Measurements from ENCODE around the gene NCAPH2.

NCAPH2 gene

GRCh38 chr22:50507991-50508884, at the start of gene NCAPH2:
Gene NCAPH2, plus strand, starts transcription at chr22:50508224. Its CDS starts 114 bp downstream, at chr22:50508338.
- no peak for TF ChIP-seq CTCF (IDR thresholded peaks at IDR 0.05; ENCODE audit: low read depth, low read length, missing control alignments)
- in situ Hi-C loops (cut with HindIII; ENCODE audit: low pct_ligation_motif_present, low sequenced_read_pairs): no loop called here

GRCh38 chr22:50459016-50459415, 49.0 kb upstream of the NCAPH2 start:
- TF ChIP-seq CTCF (IDR thresholded peaks at IDR 0.05; ENCODE audit: low read depth, low read length, missing control alignments): no peak

More at GRCh38 chr22:50507991-50508884, at the start of gene NCAPH2:
- peaks cover 16% of the 10 kb centered on the region for H3K36me3 ChIP-seq (replicated peaks)
- no peaks in the 10 kb centered on the region for H3K27me3 ChIP-seq (replicated peaks)
- peak within 1 kb of the TSS; percentile 98 for H3K4me3 ChIP-seq (ENCODE audit: low read depth, low read length)
- H3K27ac ChIP-seq: peak within 1 kb of the TSS; percentile 63
- peak; percentile 88 for DNase-seq

GRCh38 chr22:50459496-50460140, 48.4 kb upstream of the NCAPH2 start:
- peaks cover 75% of the 10 kb centered on the region for H3K36me3 ChIP-seq (replicated peaks)
- in situ Hi-C loops (cut with HindIII; ENCODE audit: low pct_ligation_motif_present, low sequenced_read_pairs): no loop called here

More at GRCh38 chr22:50459016-50459415, 49.0 kb upstream of the NCAPH2 start:
- in situ Hi-C loops (cut with HindIII; ENCODE audit: low pct_ligation_motif_present, low sequenced_read_pairs): no loop called here
- peaks cover 75% of the 10 kb centered on the region for H3K36me3 ChIP-seq (replicated peaks)
- no peaks in the 10 kb centered on the region for H3K27me3 ChIP-seq (replicated peaks)
- no peak for DNase-seq
- H3K4me3 ChIP-seq (ENCODE audit: low read depth, low read length): no peak overlapping the region
- no peak overlapping the region for H3K27ac ChIP-seq

GRCh38 chr22:50460938-50461337, 47.1 kb upstream of the NCAPH2 start:
- Histone ChIP-seq H3K27me3 (replicated peaks) (no peaks in the 10 kb centered on the region), H3K4me3 (ENCODE audit: low read depth, low read length) (no peak overlapping the region), H3K36me3 (replicated peaks) (peaks cover 74% of the 10 kb centered on the region), H3K27ac (no peak overlapping the region)
- no peak for TF ChIP-seq CTCF (IDR thresholded peaks at IDR 0.05; ENCODE audit: low read depth, low read length, missing control alignments)
- DNase-seq: no peak
- in situ Hi-C loops (cut with HindIII; ENCODE audit: low pct_ligation_motif_present, low sequenced_read_pairs): no loop called here

More at GRCh38 chr22:50459496-50460140, 48.4 kb upstream of the NCAPH2 start:
- Histone ChIP-seq H3K4me3 (ENCODE audit: low read depth, low read length) (no peak overlapping the region), H3K27ac (no peak overlapping the region), H3K27me3 (replicated peaks) (no peaks in the 10 kb centered on the region)
- DNase-seq: no peak
- TF ChIP-seq CTCF (IDR thresholded peaks at IDR 0.05; ENCODE audit: low read depth, low read length, missing control alignments): no peak

- no peak overlapping the region for H3K4me3 ChIP-seq (ENCODE audit: low read depth, low read length)
- in situ Hi-C loops (cut with HindIII; ENCODE audit: low pct_ligation_motif_present, low sequenced_read_pairs): no loop called here
- no peaks in the 10 kb centered on the region for H3K27me3 ChIP-seq (replicated peaks)
- TF ChIP-seq CTCF (IDR thresholded peaks at IDR 0.05; ENCODE audit: low read depth, low read length, missing control alignments): no peak
- peaks cover 77% of the 10 kb centered on the region for H3K36me3 ChIP-seq (replicated peaks)
- DNase-seq: no peak
- H3K27ac ChIP-seq: no peak overlapping the region
Measured at GRCh38 chr22:50461536-50461935, 46.5 kb upstream of the NCAPH2 start.
